Activated naive CD4-positive, alpha-beta T cell treated with anti-CD3 and anti-CD28 coated beads, Interleukin-2, amount 10 ng/mL, durations not matched to agents 7 days and 5 days (primary cell): ENCODE measurements around the gene MGLL.

Experiments used
- CTCF ChIA-PET: fragments of 350-600 bp; sonication (Branson Sonifier 250); formaldehyde crosslinking; loops from one replicate; lab custom pipeline; 2021; ENCODE audit warnings: antibody characterized with exemption; lab: Charles Lee
- DNase-seq: peaks from one replicate; pipeline ENCODE4 v3.0.0-alpha.2; 2020
- H3K27ac Mint-ChIP-seq: one replicate; pipeline ENCODE4 v1.8.0; 2021; ENCODE audit warnings: mild to moderate bottlenecking, moderate library complexity, mixed read lengths
- H3K27me3 Mint-ChIP-seq: one replicate; pipeline ENCODE4 v1.8.0; 2021; ENCODE audit warnings: mild to moderate bottlenecking, mixed read lengths
- H3K36me3 Mint-ChIP-seq: one replicate; pipeline ENCODE4 v1.8.0; 2021; ENCODE audit warnings: mixed read lengths
- H3K4me1 Mint-ChIP-seq: one replicate; pipeline ENCODE4 v1.8.0; 2021; ENCODE audit warnings: mixed read lengths
- H3K4me3 Mint-ChIP-seq: one replicate; pipeline ENCODE4 v1.8.0; 2021; ENCODE audit warnings: mild to moderate bottlenecking, moderate library complexity, mixed read lengths
- H3K9me3 Mint-ChIP-seq: one replicate; pipeline ENCODE4 v1.8.0; 2021; ENCODE audit warnings: mixed read lengths

The MGLL gene

DNA sequence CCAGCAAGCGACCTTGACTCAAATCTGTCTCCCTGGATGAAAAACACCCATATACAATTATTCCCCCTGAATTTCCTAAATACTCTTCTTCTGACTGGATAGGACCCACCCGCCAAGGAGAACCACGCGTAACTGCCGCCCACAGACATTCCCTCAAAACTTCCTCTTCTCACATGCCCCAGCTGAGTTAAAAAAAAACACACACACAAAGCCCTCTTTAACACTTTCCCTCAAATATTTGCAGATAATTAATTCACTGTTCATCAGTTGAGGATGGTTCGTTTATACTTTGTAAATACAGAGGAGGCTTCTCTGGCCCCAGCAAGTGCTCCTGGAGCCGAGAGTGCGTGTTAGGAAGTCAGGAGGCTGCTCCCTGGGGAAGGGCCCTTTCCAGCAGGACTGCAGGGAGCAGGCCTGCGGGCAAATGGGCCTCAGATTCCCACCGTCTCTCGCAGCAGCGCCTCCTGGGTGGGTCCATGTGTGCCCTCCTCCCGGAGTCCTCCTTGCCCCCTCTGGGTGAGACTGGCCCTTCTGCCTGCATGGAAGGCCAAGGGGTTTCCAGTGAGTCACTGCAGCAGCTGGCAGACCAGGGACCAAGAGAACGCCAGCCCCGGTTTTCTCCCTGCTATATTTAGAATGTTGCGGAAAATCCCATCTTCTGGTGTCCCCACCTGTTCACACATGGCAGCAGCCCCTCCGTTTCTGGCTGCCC is 46.8 kb downstream of the MGLL start:
- Mint-ChIP-seq H3K27me3 (peaks cover 18% of the 10 kb centered on the region), H3K4me3 (no peak overlapping the region), H3K9me3 (peaks cover 5% of the 10 kb centered on the region), H3K4me1 (no peaks in the 10 kb centered on the region), H3K36me3 (no peaks in the 10 kb centered on the region), H3K27ac (no peak overlapping the region)
- DNase-seq = no peak
- CTCF ChIA-PET = no interaction called here

DNA sequence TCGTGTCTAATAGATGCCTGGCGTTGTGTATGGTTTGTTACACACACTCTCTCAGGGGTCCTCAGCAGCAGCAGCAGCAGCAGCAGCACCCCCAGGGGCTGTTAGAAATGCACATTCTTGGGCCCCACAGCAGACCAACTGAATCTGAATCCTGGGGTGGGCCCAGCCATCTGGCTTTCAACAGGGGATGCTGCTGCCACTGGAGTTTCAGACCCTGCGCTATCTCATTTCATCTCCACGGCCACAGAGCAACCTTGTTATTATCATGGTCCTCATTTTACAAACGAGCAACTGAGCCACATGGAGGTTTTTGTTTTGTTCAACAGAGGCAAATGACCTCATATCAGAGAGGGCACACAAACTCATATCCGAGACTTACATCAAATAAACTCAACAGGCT is 47.7 kb downstream of the MGLL start:
- CTCF ChIA-PET = no interaction called here
- H3K9me3 Mint-ChIP-seq = peaks cover 5% of the 10 kb centered on the region
- H3K36me3 Mint-ChIP-seq = no peaks in the 10 kb centered on the region
- DNase-seq = no peak
- H3K27ac Mint-ChIP-seq = no peak overlapping the region
- H3K4me3 Mint-ChIP-seq = no peak overlapping the region
- peaks cover 16% of the 10 kb centered on the region for H3K27me3 Mint-ChIP-seq
- H3K4me1 Mint-ChIP-seq = no peaks in the 10 kb centered on the region

DNA sequence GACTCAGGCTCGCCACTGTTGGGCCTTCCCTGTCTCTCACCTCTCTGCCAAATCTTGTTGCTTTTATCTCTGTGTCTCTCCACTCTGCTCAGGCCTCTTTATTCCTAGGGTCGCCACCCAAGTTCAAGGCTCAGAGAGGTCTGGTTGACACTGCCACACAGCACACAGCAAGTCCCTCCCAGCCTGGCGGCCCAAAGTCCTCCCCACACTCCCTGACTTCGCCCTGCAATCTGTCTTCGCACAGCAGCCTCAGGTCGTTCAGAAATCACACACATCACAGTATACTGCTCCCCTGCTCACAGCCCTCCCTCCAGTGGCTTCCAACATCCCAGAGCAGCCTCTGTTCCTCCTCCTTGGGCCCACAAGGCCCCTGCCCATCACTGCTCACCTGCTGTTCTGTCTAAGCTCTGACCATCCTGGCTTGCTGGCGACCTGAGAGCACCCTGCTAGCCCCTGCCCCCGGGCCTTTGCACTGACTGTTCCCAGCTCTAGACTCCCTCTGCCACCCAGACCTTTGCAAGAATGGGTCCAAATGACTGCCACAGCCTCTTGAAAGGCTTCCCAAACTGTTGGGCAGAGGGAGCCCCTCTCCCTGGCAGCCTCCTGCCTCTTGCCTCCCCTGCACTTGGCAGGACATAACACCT is 48.4 kb downstream of the MGLL start:
- DNase-seq = no peak
- Mint-ChIP-seq H3K4me3 (no peak overlapping the region), H3K36me3 (no peaks in the 10 kb centered on the region), H3K27ac (peak overlapping the region; percentile 62), H3K27me3 (peaks cover 17% of the 10 kb centered on the region), H3K9me3 (peaks cover 5% of the 10 kb centered on the region), H3K4me1 (no peaks in the 10 kb centered on the region)
- CTCF ChIA-PET = no interaction called here

DNA sequence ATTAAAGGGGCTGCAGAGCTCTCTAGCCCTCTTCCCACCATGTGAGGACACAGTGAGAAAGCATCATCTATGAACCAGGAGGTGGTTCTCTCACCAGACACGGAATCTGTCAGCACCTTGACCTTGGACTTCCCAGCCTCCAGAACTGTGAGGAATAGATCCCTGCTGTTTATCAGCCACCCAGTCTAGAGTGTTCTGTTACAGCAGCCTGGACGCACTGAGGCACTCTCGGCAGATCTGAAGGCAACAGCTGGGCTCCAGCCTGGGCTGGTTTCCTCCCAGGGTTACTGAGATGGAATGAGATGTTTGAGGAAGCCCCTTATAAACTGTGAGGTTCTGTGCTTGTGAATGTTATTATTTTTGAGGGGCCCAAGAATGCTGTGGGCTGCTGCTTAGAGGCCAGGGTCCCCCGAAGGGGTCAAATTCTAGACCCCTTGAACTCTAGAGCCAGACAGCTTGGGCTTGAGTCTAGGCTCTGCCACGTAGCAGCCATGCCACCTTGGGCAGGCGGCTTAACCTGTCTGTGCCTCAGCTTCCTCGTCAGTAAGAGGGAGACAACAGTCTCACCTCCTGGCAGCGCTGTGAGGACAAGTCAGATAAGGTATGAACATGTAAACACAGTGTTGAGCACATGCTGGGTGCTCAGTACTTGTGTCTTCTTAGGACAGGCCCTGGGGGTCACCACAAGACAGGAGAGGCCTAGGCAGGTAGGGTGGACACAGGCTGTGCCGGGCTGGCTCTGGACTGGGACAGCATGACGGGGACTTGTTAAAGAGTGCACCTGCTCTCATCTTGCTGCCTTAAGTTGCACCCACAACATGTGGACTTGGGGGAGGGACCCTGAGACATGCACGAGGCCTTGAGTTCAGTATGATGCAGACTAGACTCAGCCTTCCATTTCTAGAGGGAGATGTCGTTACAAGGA is 49.2 kb downstream of the MGLL start:
- DNase-seq = no peak
- CTCF ChIA-PET = no interaction called here
- Mint-ChIP-seq H3K36me3 (no peaks in the 10 kb centered on the region), H3K27me3 (peaks cover 23% of the 10 kb centered on the region), H3K4me3 (no peak overlapping the region), H3K4me1 (no peaks in the 10 kb centered on the region), H3K27ac (no peak overlapping the region), H3K9me3 (peaks cover 5% of the 10 kb centered on the region)

DNA sequence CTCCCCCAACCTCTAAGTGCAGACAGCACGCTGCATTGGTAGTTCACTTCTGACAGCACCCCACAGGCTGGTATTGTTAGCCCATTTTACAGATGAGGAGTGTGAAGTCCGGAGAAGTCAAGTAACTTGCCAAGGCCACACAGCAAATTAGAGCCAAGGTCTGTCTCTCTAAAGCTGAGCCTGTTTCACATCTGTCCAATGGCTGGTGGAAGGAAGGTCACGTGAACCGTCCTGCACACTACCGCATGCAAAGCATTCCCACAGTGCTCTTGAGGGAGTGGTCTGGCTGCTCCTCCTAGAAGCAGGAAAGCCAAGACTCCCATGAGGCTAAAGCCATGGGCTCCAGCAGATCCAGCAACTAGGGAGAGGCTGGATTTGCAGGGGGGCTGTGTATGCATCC is 50.0 kb downstream of the MGLL start:
- Mint-ChIP-seq H3K27ac (no peak overlapping the region), H3K9me3 (peaks cover 5% of the 10 kb centered on the region), H3K4me1 (no peaks in the 10 kb centered on the region), H3K36me3 (no peaks in the 10 kb centered on the region), H3K27me3 (peaks cover 23% of the 10 kb centered on the region), H3K4me3 (no peak overlapping the region)
- DNase-seq = no peak
- CTCF ChIA-PET = no interaction called here

DNA sequence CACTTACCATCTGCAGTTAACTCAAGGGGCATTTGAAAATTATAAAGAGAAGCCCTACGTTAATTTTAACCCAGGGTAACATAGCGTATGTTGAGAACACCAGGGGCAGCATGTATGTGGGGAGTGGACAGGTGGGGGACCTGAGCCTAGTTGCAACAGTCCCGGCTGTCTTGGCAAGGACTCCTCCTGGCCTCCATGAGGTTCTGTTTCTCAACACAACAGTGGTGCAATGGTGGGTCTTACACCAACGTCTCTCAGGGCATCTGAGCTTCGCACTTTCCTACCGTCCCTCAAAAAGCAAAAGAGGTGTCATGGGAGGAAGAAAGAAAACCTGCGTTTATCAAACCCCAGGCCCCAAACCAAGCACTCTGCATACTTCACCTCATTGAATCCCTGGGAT is 50.6 kb downstream of the MGLL start:
- no peak for DNase-seq
- Mint-ChIP-seq H3K36me3 (no peaks in the 10 kb centered on the region), H3K27me3 (peaks cover 22% of the 10 kb centered on the region), H3K27ac (no peak overlapping the region), H3K4me3 (no peak overlapping the region), H3K4me1 (no peaks in the 10 kb centered on the region), H3K9me3 (peaks cover 2% of the 10 kb centered on the region)
- CTCF ChIA-PET = interaction anchor here (1.0 kb wide), 1 partner anchor 20 kb away, joined by 3 read pairs; no protein-coding TSS in a partner anchor

DNA sequence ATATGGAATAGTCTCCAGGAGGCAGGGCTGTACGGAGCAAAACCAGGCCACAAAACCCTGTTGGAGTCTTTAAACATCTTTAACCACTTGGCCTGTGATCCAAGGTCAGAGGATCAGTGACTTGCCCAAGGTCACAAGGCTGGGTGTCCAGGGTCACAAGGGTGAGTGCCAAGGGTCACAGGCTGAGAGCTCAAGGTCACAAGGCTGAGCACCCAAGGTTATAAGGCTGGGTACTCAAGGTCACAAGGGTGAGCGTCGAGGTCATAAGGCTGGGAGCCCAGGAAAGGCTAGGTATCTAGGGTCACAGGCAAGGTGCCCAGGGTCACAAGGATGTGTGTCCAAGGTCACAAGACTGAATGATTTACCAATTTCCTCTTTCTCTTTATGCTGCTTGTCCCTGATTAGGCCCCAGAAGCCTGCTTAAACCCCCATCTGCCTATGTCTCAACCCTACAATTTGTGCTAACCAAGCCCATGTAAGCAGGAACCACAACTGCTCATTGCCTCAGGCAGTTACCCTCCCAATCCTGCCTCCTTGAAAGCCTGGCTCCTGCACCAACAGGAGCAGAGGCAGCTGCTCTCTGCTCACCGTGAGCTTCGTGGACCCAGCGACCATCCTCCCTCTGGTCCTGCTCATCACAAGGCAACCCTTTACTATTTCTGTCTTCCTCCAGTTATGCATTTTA is 51.5 kb downstream of the MGLL start:
- no peaks in the 10 kb centered on the region for H3K4me1 Mint-ChIP-seq
- H3K36me3 Mint-ChIP-seq = no peaks in the 10 kb centered on the region
- H3K4me3 Mint-ChIP-seq = no peak overlapping the region
- no peak for DNase-seq
- CTCF ChIA-PET = interaction anchor here (1.0 kb wide), 1 partner anchor 21 kb away, joined by 3 read pairs; no protein-coding TSS in a partner anchor
- peaks cover 13% of the 10 kb centered on the region for H3K27me3 Mint-ChIP-seq
- no peaks in the 10 kb centered on the region for H3K9me3 Mint-ChIP-seq
- H3K27ac Mint-ChIP-seq = no peak overlapping the region

DNA sequence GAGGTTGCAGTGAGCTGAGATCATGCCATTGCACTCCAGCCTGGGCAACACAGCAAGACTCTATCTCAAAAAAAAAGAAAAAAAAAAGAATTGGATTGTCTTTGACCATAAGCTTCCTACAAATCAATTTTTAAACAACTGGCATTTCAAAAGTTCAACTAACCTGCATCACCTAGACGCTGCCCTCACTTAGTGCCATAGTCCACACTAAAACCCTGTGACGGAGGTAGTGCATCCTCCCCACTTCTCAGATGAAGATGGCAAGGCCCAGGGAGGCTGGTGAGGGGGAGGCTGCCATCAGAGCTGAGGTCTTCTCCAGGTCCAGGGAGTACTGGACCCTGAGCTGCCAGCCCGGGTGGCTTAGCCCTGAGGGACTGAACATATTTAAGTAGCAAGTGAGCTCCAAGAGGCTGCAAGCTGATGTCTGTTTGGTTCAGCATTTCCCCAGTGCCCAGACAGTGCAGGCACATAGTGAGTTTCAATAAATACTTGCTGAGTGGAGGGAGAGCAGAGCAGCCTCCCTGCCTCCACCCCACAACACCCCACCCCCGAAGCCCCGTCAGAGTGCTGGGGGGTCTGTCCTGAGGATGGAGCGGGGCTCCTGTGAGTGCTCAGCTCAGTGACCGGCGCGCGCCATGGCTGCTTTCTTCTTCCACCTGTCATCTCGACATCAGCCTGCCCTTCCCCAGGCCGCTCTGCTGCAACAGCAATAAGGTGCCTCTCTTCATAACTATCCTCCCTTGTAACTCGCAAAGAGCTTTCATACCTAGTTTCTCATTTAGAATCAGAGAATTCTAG is 52.8 kb downstream of the MGLL start:
- Mint-ChIP-seq H3K4me3 (no peak overlapping the region), H3K36me3 (no peaks in the 10 kb centered on the region), H3K27me3 (peaks cover 16% of the 10 kb centered on the region), H3K4me1 (peaks cover 6% of the 10 kb centered on the region), H3K27ac (no peak overlapping the region), H3K9me3 (no peaks in the 10 kb centered on the region)
- no peak for DNase-seq
- CTCF ChIA-PET = no interaction called here

DNA sequence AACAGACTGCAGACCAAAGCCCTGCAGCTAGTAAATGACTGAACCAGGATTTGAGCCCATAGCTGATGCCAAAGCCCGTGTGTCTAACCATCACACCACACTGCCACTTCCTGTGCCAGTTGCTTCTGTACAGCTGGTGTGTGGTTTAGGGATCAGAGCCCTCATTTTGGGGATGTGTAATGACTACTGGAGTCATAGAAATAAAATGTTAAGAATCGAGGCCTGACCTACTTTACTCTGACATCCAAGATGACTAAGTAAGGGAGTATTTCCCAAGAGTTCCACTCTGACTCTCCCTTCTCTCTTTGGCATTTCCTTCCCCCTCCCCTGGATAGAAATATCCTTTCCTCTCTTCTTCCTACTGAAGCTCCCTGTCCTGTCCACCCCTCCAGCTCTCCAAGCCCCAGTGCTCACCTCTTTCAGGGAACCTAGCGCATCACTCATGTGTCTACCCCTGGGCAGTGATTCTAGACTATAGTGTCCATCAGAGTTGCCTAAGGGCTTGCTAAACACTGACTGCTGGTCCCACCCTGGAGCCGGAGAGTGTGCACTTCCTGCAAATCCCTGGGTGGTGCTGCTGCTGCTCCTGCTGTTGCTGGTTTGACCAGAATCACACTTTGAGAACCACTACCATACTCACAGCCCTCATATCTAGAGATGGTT is 53.8 kb downstream of the MGLL start:
- Mint-ChIP-seq H3K9me3 (no peaks in the 10 kb centered on the region), H3K36me3 (no peaks in the 10 kb centered on the region), H3K4me1 (peaks cover 6% of the 10 kb centered on the region), H3K4me3 (no peak overlapping the region), H3K27me3 (peaks cover 18% of the 10 kb centered on the region), H3K27ac (no peak overlapping the region)
- no peak for DNase-seq
- CTCF ChIA-PET = no interaction called here

DNA sequence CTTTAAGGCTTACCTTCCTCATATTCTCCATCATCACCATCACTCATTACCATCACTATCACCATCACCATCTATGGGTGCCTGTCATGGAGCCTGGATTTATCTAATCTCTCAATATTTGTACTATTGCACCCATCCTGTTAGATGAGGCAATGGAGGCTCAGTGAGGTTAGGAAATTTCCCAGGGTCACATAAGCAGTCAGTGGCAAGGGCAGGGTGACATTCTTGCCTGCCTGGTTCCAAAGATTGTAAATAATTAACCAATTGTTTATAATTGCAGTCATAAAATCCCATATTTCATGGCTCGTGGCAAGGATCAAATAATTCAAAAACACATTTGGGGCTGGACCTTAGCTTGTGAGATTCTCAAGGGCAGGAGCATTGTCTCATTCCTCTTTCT is 55.2 kb downstream of the MGLL start:
- H3K27me3 Mint-ChIP-seq = peaks cover 19% of the 10 kb centered on the region
- no peak overlapping the region for H3K4me3 Mint-ChIP-seq
- no peaks in the 10 kb centered on the region for H3K9me3 Mint-ChIP-seq
- DNase-seq = no peak
- H3K4me1 Mint-ChIP-seq = peaks cover 11% of the 10 kb centered on the region
- H3K27ac Mint-ChIP-seq = no peak overlapping the region
- CTCF ChIA-PET = interaction anchor here (0.8 kb wide), 1 partner anchor 24 kb away, joined by 3 read pairs; no protein-coding TSS in a partner anchor
- H3K36me3 Mint-ChIP-seq = no peaks in the 10 kb centered on the region

DNA sequence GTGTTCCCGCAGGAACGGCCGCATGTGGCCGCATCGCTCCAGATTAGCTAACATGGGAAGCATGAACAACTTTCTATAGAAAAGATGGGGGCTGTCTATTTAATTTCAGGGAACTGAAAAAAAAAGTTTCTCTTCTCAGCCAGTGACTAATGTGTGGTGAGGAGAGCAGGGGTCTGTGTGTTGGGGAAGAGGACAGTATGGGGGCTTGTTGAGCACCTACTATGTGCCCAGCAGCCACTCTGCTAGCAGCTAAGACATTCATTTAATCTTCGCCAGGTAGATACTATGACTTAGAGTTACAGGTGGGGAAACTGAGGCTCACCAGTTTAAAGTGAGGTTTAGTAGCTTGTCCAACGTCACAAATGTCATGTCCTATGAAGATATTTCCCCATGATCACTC is 56.6 kb downstream of the MGLL start:
- CTCF ChIA-PET = no interaction called here
- no peaks in the 10 kb centered on the region for H3K36me3 Mint-ChIP-seq

DNA sequence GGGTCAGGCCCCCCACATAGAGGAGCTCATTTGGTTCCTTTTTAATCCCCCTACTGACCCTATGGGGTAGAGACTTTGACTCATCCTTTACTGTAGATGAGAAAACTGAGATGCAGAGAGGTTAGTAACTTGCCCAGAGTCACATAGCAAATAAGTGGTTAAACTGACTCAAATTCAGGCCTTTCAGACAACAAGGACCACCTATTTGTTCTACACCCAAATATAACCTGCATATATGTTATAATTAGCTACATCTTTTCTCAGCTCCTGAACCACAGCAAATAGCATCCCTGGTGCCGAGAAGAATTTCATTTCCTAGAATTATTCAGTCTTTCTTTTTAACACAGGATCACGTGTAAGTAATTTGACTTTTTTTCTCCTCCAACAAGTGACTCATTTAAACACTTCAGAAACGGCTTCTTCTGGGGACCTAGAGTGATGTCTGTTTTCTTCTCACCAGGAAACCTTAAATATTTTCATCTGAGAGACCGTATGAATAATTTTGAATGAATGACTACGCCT is 57.4 kb downstream of the MGLL start:
- DNase-seq = no peak
- peaks cover 30% of the 10 kb centered on the region for H3K27me3 Mint-ChIP-seq
- no peaks in the 10 kb centered on the region for H3K36me3 Mint-ChIP-seq
- CTCF ChIA-PET = no interaction called here
- peaks cover 16% of the 10 kb centered on the region for H3K4me1 Mint-ChIP-seq
- H3K9me3 Mint-ChIP-seq = no peaks in the 10 kb centered on the region
- H3K27ac Mint-ChIP-seq = no peak overlapping the region
- H3K4me3 Mint-ChIP-seq = no peak overlapping the region

More for the DNA sequence above, 56.6 kb downstream of the MGLL start:
- Mint-ChIP-seq H3K27ac (no peak overlapping the region), H3K9me3 (no peaks in the 10 kb centered on the region), H3K4me3 (no peak overlapping the region), H3K27me3 (peaks cover 30% of the 10 kb centered on the region), H3K4me1 (peaks cover 16% of the 10 kb centered on the region)
- DNase-seq = no peak

DNA sequence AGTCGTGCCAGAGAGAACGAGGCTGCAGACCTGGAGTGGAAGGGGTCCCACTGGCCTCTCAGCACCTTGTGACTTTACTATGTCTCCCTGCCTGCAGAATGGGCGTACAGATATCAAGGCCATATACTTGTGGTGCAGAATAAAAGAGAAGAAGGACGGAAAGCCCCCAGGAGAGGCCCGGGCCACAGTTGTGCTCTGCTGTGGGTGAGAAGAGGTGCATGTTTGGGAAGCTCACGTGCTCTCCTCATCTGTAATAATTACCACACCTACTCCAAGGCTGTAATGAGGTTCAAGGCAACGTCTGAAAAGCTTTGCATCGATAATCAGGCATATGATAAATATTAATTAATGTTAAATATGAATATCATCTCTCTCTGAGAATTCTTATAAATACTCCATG is 58.0 kb downstream of the MGLL start:
- Mint-ChIP-seq H3K27me3 (peaks cover 30% of the 10 kb centered on the region), H3K36me3 (no peaks in the 10 kb centered on the region), H3K4me1 (peaks cover 16% of the 10 kb centered on the region), H3K27ac (no peak overlapping the region), H3K9me3 (no peaks in the 10 kb centered on the region), H3K4me3 (no peak overlapping the region)
- no peak for DNase-seq
- CTCF ChIA-PET = no interaction called here
